Kidney epithelial cell (primary cell): ENCODE measurements around the gene LHFPL6. TPM values are rescaled to one million over a fixed set of nuclear protein-coding genes. Genes with fewer than 3 reads are reported as not detected.

ENCODE experiments used
- DNase-seq: peaks from one replicate; pipeline ENCODE4 v3.0.0-alpha.2; 2010; ENCODE audit warnings: low read depth
- H3K27me3 ChIP-seq: 2 replicates; pipeline ENCODE4 v1.6.0; 2011; ENCODE audit warnings: low read length; ENCODE audit not compliant: control insufficient read depth, insufficient read depth
- H3K36me3 ChIP-seq: 2 replicates; pipeline ENCODE4 v1.5.1; 2011; ENCODE audit warnings: low read length; ENCODE audit not compliant: control insufficient read depth, insufficient read depth
- H3K4me3 ChIP-seq: 2 replicates; pipeline ENCODE4 v1.5.1; 2011; ENCODE audit warnings: low read depth, mild to moderate bottlenecking, control low read depth, low read length
- CTCF ChIP-seq: IDR thresholded peaks from 2 replicates; pipeline ENCODE4 v1.5.1; 2011; ENCODE audit warnings: mild to moderate bottlenecking, moderate library complexity, low read length, control low read depth, inconsistent platforms; ENCODE audit not compliant: insufficient read depth, poor library complexity, severe bottlenecking
- total RNA-seq: library from RNA; depleted of rRNA; stranded (reverse); fragments of >200 nt; gene quantifications from 2 replicates; pipeline ENCODE4 v1.2.3, GENCODE V29; 2015

LHFPL6 gene
- total RNA-seq, 1 donor from 2014 or later, result 7.0 TPM

- DNase-seq, result no peak
- Histone ChIP-seq H3K4me3 (no peak overlapping the region), H3K36me3 (no peaks in the 10 kb centered on the region), H3K27me3 (no peaks in the 10 kb centered on the region)
- no peak for TF ChIP-seq CTCF
Measured at GRCh38 chr13:39455521-39456175, 147.3 kb downstream of the LHFPL6 start.

GRCh38 chr13:39452834-39453233 is 150.2 kb downstream of the LHFPL6 start:
- H3K36me3 ChIP-seq, result no peaks in the 10 kb centered on the region
- H3K27me3 ChIP-seq, result no peaks in the 10 kb centered on the region
- no peak overlapping the region for H3K4me3 ChIP-seq
- TF ChIP-seq CTCF, result no peak
- DNase-seq, result no peak

GRCh38 chr13:39452417-39452816 is 150.6 kb downstream of the LHFPL6 start:
- no peak for DNase-seq
- no peak for TF ChIP-seq CTCF
- no peaks in the 10 kb centered on the region for H3K27me3 ChIP-seq

GRCh38 chr13:39451860-39452301 is 151.1 kb downstream of the LHFPL6 start:
- no peaks in the 10 kb centered on the region for H3K27me3 ChIP-seq
- H3K36me3 ChIP-seq, result no peaks in the 10 kb centered on the region
- H3K4me3 ChIP-seq, result no peak overlapping the region
- no peak for DNase-seq
- no peak for TF ChIP-seq CTCF

More at GRCh38 chr13:39452417-39452816, 150.6 kb downstream of the LHFPL6 start:
- Histone ChIP-seq H3K36me3 (no peaks in the 10 kb centered on the region), H3K4me3 (no peak overlapping the region)

GRCh38 chr13:39451301-39451700 is 151.7 kb downstream of the LHFPL6 start:
- H3K4me3 ChIP-seq, result no peak overlapping the region
- TF ChIP-seq CTCF, result no peak
- H3K36me3 ChIP-seq, result no peaks in the 10 kb centered on the region
- DNase-seq, result no peak
- H3K27me3 ChIP-seq, result no peaks in the 10 kb centered on the region

GRCh38 chr13:39450176-39450575 is 152.8 kb downstream of the LHFPL6 start:
- DNase-seq, result no peak
- no peaks in the 10 kb centered on the region for H3K36me3 ChIP-seq
- H3K27me3 ChIP-seq, result no peaks in the 10 kb centered on the region
- no peak overlapping the region for H3K4me3 ChIP-seq
- no peak for TF ChIP-seq CTCF
